LNCaP clone FGC (cell line): ENCODE measurements around the gene DIS3L2.

ENCODE experiments used
- DNase-seq: peaks from one replicate; pipeline ENCODE4 v3.0.0-alpha.2; 2011; ENCODE audit warnings: low read depth
- H3K4me3 ChIP-seq: 2 replicates; pipeline ENCODE4 v1.5.1; 2011; ENCODE audit warnings: mild to moderate bottlenecking, low read depth, low read length, control low read depth
- TF ChIP-seq, protein P1 (sequence below): IDR thresholded peaks from 2 replicates; pipeline ENCODE4 v1.5.1; 2012; ENCODE audit warnings: mild to moderate bottlenecking; ENCODE audit not compliant: control insufficient read depth, insufficient read depth; ENCODE audit errors: extremely low read depth

Gene DIS3L2

DNA sequence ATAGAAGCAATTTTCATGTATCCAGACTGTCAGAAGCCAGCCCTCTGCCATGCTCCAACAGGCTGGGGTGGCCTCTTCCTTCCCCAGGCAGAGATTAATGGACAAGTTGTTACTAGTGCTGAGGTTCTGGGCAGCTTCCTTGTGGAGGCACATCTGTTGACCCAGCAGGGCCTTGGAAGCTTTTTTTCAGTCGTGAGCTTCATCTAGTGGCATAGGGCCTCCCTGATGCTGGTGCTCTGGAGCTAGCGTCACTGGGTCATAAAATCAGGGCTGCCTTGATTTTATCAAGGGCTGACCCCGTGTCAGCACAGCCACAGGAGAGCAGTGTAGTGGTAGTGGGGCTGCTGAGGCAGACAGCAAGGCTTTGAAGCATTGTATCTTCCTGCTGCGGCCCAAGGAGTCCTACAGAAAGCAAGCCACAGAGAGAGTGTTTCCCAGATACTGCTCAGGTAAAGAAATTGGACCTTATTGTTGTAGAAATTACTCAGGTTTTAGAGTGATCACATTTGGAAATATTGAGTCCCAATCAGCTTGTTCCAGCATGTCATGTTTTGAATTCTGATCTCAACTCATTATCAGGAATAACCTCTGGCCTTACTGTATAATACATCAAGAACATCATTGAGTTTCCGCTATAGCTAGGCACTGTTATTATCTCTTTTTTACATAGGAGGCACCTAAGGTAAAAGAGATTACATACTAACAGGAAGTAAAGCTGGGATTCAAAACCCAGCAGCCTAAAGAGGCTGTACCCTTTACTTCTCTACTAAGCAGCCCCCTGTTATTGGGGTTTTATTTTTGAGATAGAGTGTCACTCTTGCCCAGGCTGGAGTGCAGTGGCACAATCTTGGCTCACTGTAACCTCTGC is 324.7 kb downstream of the DIS3L2 start:
- H3K4me3 ChIP-seq = no peak overlapping the region
- no peak for DNase-seq
- TF ChIP-seq, protein P1, sequence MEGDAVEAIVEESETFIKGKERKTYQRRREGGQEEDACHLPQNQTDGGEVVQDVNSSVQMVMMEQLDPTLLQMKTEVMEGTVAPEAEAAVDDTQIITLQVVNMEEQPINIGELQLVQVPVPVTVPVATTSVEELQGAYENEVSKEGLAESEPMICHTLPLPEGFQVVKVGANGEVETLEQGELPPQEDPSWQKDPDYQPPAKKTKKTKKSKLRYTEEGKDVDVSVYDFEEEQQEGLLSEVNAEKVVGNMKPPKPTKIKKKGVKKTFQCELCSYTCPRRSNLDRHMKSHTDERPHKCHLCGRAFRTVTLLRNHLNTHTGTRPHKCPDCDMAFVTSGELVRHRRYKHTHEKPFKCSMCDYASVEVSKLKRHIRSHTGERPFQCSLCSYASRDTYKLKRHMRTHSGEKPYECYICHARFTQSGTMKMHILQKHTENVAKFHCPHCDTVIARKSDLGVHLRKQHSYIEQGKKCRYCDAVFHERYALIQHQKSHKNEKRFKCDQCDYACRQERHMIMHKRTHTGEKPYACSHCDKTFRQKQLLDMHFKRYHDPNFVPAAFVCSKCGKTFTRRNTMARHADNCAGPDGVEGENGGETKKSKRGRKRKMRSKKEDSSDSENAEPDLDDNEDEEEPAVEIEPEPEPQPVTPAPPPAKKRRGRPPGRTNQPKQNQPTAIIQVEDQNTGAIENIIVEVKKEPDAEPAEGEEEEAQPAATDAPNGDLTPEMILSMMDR = no peak

DNA sequence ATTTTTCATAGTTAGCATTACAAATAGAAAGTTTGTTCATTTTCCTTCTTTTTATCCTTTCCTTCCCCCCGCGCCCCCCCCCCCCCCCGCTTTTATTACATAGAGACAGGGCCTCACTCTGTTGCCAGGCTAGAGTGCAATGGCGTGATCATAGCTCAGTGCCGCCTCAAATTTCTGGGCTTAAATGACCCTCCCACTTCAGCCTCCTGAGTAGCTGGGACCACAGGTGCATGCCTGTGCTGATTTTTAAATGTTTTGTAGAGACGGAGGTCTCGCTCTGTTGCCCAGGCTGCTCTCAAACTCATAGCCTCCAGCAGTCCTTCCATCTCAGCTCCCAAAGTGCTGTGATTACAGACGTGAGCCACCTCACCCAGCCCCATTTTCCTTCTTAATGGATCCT is 325.8 kb downstream of the DIS3L2 start:
- TF ChIP-seq, protein P1 = no peak
- DNase-seq = no peak
- no peak overlapping the region for H3K4me3 ChIP-seq

DNA sequence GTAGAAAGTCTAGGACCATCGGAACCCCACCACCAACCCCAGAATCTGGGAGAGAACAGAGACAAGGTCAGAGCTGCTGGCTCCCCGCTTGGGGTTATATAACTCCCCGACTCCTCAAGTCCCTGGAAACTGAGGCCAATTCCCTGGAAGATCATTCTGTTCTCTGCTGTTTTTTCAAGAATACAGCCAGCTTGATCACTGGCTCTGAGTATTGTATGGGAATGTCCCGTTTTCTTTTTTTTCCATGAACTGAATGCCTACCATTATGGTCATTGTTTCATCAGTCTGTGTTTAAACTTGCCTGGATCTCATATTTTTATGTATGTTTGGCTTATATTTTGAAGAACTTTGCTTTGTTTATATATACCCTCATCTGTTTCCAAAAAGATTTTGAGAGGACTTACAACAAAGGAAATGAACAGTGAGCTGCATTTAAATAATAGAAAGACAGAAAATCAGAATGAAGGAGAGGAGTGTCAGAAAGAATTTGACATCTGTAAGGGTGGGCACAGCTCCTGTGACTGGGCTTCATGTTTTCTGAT is 327.0 kb downstream of the DIS3L2 start:
- H3K4me3 ChIP-seq = no peak overlapping the region
- no peak for DNase-seq
- TF ChIP-seq, protein P1 = no peak

DNA sequence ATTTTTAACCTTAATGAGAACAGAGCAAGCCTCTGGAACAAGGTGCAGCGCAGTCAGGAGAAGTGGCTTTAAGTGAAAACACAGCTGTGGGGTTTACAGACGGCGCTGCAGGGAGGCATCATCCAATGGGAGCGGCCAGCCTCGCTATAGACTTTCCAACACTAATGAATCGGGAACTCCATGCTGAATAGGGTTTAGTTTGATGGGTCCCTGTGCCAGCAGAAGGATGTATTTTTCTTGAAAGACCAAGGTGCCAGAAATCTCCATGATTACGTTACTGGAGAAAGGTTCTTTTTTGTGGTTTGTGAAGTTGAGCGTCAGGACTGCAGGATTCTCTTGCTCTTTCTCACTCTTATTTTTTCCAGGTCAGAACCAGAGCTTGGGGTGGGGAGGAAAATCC is 329.2 kb downstream of the DIS3L2 start:
- DNase-seq = no peak
- no peak overlapping the region for H3K4me3 ChIP-seq
- TF ChIP-seq, protein P1 = no peak

DNA sequence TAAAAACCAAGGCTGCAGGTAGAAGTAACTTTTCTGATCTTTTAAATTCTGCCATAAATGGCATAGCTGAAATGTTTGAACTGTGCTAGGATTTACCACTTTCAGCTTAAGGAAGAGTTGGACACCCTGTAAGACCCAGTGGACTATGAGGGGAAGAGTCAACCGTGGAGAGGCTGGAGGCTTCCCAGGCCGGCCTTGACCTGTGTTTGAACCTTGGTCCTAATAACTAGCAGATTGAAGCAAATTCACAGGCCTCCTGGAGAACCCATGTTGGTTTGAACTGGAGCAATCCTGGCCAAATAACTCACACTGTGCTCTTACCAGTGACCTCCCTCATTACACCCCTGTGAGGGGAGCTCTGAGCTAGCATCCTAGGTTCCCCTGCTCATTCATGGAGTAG is 329.8 kb downstream of the DIS3L2 start:
- TF ChIP-seq, protein P1 = no peak
- H3K4me3 ChIP-seq = no peak overlapping the region
- no peak for DNase-seq

DNA sequence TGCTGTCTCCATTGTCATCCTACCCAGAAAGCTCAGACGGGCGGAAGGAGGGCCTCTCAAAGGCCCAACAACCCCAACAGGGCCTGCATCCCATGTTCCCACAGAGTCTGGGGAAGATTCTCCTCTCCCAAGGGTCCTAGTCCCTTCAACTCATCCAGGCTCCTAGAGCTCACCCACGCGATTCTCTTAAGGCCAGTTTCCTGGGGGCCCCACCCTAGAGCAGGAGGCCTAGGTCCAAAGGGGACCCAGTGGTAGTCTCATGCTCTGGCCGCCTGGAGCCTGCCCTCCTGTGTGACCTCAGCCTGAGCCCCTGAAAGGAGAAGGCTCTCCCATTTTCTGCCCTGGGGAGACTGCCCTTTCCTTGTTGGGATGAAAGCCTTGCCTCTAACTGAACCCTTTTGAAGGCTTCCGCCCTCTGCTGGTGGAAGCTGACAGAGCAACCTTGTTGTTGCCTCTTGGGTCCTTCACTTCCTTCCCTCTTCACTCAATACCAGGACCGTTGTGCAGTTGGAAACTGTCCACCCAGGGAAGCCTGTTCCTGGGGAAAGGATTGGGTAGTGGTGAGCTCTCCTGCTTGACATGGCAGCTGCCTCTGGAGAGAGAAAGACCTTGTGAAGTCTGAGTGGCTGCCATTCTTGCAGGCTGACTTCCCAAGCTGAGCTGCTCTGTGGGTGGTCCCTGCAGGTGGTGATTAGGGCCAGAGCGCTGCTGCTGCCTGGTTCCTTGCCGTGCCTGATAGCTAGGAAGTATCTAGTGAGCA is 331.1 kb downstream of the DIS3L2 start:
- TF ChIP-seq, protein P1 = peak; percentile 71
- no peak for DNase-seq
- H3K4me3 ChIP-seq = no peak overlapping the region
